Ishikawa (cell line): ENCODE results near the gene DYNLRB2.

Experiments
- CREB1 ChIP-seq: IDR thresholded peaks from 2 replicates; pipeline ENCODE4 v1.6.1; 2012; ENCODE audit warnings: low read depth
- EGR1 ChIP-seq: IDR thresholded peaks from 2 replicates; pipeline ENCODE4 v1.6.1; 2012
- EP300 ChIP-seq: IDR thresholded peaks from 2 replicates; pipeline ENCODE4 v1.6.1; 2012; ENCODE audit warnings: borderline replicate concordance
- NFIC ChIP-seq: IDR thresholded peaks from 2 replicates; pipeline ENCODE4 v1.6.1; 2012
- TAF1 ChIP-seq: IDR thresholded peaks from 2 replicates; pipeline ENCODE4 v1.6.1; 2012; ENCODE audit warnings: low read depth, mild to moderate bottlenecking
- TCF12 ChIP-seq: IDR thresholded peaks from 2 replicates; pipeline ENCODE4 v1.6.1; 2012; ENCODE audit warnings: low read depth
- YY1 ChIP-seq: IDR thresholded peaks from 2 replicates; pipeline ENCODE4 v1.6.1; 2012; ENCODE audit warnings: low read depth
- TF ChIP-seq, protein P1 (sequence below): IDR thresholded peaks from 2 replicates; pipeline ENCODE4 v1.6.1; 2012
- TF ChIP-seq, protein P2 (sequence below): IDR thresholded peaks from 2 replicates; pipeline ENCODE4 v1.6.1; 2012; ENCODE audit warnings: low read depth, mild to moderate bottlenecking

DNA sequence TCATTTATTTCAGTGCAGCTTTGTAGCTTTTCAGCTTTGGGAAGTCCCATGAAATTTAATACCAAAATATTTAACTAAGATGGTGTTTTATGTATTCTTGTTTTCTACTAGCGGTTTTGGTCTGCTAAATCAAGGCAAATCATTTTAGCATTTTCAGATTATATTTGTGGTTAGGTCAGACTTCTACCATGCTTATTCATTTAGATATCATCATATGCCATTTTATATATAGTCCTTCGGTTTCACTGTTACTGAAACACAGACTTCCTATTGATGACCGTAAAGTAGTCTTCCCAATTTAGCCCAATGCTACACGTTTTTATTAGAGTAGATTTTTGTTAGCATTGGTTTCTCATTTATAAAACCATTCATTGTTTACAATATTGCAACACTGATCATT, 5.5 kb downstream of the DYNLRB2 start:
- TF ChIP-seq EP300 (no peak), NFIC (no peak), EGR1 (no peak), YY1 (no peak), TAF1 (no peak), TCF12 (no peak), CREB1 (no peak)
- TF ChIP-seq, protein P1, sequence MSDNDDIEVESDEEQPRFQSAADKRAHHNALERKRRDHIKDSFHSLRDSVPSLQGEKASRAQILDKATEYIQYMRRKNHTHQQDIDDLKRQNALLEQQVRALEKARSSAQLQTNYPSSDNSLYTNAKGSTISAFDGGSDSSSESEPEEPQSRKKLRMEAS, result no peak
- TF ChIP-seq, protein P2, sequence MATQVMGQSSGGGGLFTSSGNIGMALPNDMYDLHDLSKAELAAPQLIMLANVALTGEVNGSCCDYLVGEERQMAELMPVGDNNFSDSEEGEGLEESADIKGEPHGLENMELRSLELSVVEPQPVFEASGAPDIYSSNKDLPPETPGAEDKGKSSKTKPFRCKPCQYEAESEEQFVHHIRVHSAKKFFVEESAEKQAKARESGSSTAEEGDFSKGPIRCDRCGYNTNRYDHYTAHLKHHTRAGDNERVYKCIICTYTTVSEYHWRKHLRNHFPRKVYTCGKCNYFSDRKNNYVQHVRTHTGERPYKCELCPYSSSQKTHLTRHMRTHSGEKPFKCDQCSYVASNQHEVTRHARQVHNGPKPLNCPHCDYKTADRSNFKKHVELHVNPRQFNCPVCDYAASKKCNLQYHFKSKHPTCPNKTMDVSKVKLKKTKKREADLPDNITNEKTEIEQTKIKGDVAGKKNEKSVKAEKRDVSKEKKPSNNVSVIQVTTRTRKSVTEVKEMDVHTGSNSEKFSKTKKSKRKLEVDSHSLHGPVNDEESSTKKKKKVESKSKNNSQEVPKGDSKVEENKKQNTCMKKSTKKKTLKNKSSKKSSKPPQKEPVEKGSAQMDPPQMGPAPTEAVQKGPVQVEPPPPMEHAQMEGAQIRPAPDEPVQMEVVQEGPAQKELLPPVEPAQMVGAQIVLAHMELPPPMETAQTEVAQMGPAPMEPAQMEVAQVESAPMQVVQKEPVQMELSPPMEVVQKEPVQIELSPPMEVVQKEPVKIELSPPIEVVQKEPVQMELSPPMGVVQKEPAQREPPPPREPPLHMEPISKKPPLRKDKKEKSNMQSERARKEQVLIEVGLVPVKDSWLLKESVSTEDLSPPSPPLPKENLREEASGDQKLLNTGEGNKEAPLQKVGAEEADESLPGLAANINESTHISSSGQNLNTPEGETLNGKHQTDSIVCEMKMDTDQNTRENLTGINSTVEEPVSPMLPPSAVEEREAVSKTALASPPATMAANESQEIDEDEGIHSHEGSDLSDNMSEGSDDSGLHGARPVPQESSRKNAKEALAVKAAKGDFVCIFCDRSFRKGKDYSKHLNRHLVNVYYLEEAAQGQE, result no peak
